Activated CD8-positive, alpha-beta T cell treated with anti-CD3 and anti-CD28 coated beads for 36 hours (primary cell): ENCODE results near the gene CFAP410. TPM values are rescaled to one million over a fixed set of nuclear protein-coding genes. Genes with fewer than 3 reads are reported as not detected.

Experiments used
- ATAC-seq: fragments of 200-7000 bp; cut with Tn5 transposase; one replicate; pipeline ENCODE4 v1.10.0; 2021; ENCODE audit warnings: mild to moderate bottlenecking, moderate library complexity
- CTCF ChIA-PET: fragments of 350-600 bp; sonication (Branson Sonifier 250); formaldehyde crosslinking; loops from one replicate; lab custom pipeline; 2021; ENCODE audit warnings: antibody characterized with exemption; lab: Charles Lee
- POLR2A ChIA-PET: fragments of 350-600 bp; sonication (Branson Sonifier 250); formaldehyde crosslinking; loops from one replicate; lab custom pipeline; 2021; ENCODE audit warnings: antibody characterized with exemption; lab: Charles Lee
- DNase-seq: peaks from one replicate; pipeline ENCODE4 v3.0.0-alpha.2; 2020
- H3K27ac Mint-ChIP-seq: one replicate; pipeline ENCODE4 v1.8.0; 2021; ENCODE audit warnings: mild to moderate bottlenecking, mixed read lengths
- H3K27me3 Mint-ChIP-seq: one replicate; pipeline ENCODE4 v1.8.0; 2021; ENCODE audit warnings: mixed read lengths
- H3K36me3 Mint-ChIP-seq: one replicate; pipeline ENCODE4 v1.8.0; 2021; ENCODE audit warnings: low read depth, mixed read lengths
- H3K4me1 Mint-ChIP-seq: one replicate; pipeline ENCODE4 v1.8.0; 2021; ENCODE audit warnings: low read depth, mixed read lengths
- H3K4me3 Mint-ChIP-seq: one replicate; pipeline ENCODE4 v1.8.0; 2021; ENCODE audit warnings: mild to moderate bottlenecking, moderate library complexity, mixed read lengths
- H3K9me3 Mint-ChIP-seq: one replicate; pipeline ENCODE4 v1.8.0; 2021; ENCODE audit warnings: mixed read lengths
- intact Hi-C: fragments of 100-400 bp; cut with micrococcal nuclease; formaldehyde crosslinking; loops from one replicate; pipeline ENCODE4 v1.10.0; 2022
- total RNA-seq, 2 experiments: library from RNA; stranded (reverse); gene quantifications; one replicate each; pipeline ENCODE4 v1.2.3, GENCODE V29; 2021
- TF ChIP-seq, protein P1 (sequence below): fragments of 200-600 bp; IDR thresholded peaks from one replicate; pipeline ENCODE4 v1.8.0; 2022; ENCODE audit warnings: antibody characterized with exemption, mild to moderate bottlenecking

The CFAP410 gene
- total RNA-seq, 2 experiments from 2014 or later: 17.2 TPM

DNA sequence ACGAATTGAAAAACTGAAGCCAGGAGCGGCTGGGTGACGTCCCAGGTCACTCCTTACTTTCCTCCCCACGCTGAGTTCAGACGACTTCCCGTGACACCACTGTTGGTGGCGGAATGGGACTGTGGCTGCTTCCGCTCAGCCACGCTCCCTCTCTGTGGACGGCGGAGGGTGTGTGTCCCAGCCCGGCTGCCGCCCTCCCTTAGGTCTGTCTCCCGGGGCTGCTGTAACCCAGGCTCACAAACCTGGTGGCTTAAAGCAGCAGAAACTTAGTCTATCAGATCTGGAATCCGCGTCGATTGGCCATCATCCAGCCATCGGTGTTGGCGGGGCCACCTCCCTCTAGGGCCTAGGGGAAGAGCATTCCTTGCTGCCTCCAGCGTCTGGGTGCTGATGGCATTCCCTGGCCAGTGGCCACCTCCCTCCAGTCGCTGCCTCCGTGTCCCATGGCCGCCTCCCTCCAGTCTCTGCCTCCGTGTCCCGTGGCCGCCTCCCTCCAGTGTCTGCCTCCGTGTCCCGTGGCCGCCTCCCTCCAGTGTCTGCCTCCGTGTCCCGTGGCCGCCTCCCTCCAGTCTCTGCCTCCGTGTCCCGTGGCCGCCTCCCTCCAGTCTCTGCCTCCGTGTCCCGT is 31.7 kb upstream of the CFAP410 start:
- H3K36me3 Mint-ChIP-seq: peaks cover 2% of the 10 kb centered on the region
- no peaks in the 10 kb centered on the region for H3K27me3 Mint-ChIP-seq
- ChIA-PET CTCF (no interaction called here), POLR2A (no interaction called here)
- ATAC-seq (no peak), DNase-seq (no peak)
- TF ChIP-seq, protein P1, sequence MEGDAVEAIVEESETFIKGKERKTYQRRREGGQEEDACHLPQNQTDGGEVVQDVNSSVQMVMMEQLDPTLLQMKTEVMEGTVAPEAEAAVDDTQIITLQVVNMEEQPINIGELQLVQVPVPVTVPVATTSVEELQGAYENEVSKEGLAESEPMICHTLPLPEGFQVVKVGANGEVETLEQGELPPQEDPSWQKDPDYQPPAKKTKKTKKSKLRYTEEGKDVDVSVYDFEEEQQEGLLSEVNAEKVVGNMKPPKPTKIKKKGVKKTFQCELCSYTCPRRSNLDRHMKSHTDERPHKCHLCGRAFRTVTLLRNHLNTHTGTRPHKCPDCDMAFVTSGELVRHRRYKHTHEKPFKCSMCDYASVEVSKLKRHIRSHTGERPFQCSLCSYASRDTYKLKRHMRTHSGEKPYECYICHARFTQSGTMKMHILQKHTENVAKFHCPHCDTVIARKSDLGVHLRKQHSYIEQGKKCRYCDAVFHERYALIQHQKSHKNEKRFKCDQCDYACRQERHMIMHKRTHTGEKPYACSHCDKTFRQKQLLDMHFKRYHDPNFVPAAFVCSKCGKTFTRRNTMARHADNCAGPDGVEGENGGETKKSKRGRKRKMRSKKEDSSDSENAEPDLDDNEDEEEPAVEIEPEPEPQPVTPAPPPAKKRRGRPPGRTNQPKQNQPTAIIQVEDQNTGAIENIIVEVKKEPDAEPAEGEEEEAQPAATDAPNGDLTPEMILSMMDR: no peak
- H3K4me1 Mint-ChIP-seq: peaks cover 12% of the 10 kb centered on the region
- no peaks in the 10 kb centered on the region for H3K9me3 Mint-ChIP-seq
- intact Hi-C loops: no loop called here
- no peak overlapping the region for H3K27ac Mint-ChIP-seq
- H3K4me3 Mint-ChIP-seq: no peak overlapping the region

DNA sequence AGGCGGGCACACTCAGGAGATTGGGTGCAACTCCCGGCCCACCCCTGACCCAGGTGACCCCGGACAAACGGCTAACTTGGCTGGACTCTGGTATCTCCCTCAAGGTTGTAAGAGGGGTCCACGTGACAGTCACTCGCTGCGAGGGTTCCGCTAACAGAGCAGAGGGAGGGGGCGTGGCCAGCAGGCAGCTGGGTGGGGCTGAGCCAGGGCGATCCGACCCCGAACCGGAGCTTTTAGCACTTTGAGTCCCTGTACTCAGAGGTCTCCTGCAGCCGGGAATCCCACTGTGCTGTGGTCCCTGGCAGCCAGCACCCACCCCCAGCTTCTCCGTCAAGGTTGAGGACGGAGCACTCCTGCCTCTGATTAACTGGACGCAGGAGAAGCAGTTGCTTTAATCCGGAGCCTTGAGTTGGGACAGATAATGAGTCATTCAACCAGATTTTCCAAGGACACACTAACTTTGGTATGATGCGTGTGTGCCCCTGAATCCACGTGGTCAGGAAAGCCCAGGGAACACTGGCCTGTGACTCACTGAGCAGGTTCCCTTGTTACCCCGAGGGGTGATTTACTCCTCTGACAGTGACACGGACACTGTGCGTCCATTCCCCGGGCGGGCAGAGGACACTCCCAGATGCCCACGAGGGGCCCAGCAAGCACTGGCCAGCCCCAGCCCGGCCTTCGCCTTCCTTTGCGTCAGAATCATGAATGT is 31.0 kb upstream of the CFAP410 start:
- ChIA-PET POLR2A (no interaction called here), CTCF (no interaction called here)
- TF ChIP-seq, protein P1: no peak
- Mint-ChIP-seq H3K27me3 (no peaks in the 10 kb centered on the region), H3K9me3 (no peaks in the 10 kb centered on the region), H3K36me3 (peaks cover 2% of the 10 kb centered on the region), H3K27ac (no peak overlapping the region), H3K4me3 (no peak overlapping the region), H3K4me1 (peaks cover 5% of the 10 kb centered on the region)
- ATAC-seq (no peak), DNase-seq (no peak)
- intact Hi-C loops: no loop called here

DNA sequence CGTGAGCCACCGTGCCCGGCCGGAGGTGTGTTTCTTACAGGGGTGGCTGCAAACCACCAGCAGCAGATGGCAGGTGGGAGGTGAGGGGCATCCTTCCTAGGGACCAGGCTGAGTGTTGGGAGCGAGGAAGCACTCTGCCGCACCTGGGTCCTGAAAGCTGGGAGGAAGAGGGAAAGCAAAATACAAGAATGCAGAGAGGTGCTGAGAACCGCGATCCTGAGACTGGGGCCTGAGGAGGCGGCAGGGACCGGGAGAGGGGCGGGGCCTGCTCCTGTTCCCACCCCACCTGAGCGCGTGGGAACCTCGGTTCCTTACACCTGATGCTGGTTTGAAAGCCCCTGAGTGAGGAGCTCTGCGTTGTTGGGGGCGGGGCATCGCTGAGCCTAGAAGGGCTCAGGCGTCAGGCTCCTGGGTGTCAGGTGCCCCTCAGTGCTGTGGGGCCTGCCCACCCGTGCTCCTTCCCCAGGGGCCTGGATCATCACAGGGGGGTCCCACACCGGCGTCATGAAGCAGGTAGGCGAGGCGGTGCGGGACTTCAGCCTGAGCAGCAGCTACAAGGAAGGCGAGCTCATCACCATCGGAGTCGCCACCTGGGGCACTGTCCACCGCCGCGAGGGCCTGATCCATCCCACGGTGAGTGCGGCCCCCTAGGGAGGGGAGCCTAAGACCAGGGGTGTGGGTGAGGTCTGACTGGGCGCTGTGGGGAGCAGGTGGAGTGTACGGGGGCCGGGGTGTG is 29.7 kb upstream of the CFAP410 start:
- no peaks in the 10 kb centered on the region for H3K9me3 Mint-ChIP-seq
- H3K36me3 Mint-ChIP-seq: no peaks in the 10 kb centered on the region
- no peaks in the 10 kb centered on the region for H3K4me1 Mint-ChIP-seq
- ATAC-seq (no peak), DNase-seq (no peak)
- CTCF ChIA-PET: no interaction called here
- no peak overlapping the region for H3K27ac Mint-ChIP-seq
- intact Hi-C loops: no loop called here
- no peaks in the 10 kb centered on the region for H3K27me3 Mint-ChIP-seq
- POLR2A ChIA-PET: no interaction called here
- no peak overlapping the region for H3K4me3 Mint-ChIP-seq
- TF ChIP-seq, protein P1: no peak

DNA sequence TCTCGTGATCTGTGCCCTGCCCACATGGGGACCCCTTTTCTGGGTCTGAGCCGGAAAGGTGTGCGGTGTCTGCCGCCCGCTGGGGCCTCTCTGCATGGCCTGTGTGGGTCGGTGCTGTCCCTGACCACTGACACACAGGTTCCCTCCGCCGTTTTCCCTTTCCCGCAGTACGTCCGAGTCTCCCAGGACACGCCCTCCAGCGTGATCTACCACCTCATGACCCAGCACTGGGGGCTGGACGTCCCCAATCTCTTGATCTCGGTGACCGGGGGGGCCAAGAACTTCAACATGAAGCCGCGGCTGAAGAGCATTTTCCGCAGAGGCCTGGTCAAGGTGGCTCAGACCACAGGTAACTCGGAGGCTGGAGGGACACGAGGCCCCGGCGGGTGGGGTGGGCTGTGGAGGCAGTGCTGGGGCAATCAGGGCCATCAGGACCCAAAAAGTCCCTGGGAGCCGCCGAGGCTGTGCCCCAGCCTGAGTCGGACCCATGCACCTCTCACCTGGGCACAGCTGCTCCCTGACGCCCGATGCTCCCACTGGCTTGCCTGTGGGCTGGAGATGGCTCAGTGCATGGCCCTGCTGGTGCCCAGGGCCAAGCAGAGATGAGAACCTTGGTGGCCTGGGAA is 27.5 kb upstream of the CFAP410 start:
- Mint-ChIP-seq H3K36me3 (no peaks in the 10 kb centered on the region), H3K9me3 (peaks cover 8% of the 10 kb centered on the region), H3K27me3 (no peaks in the 10 kb centered on the region), H3K4me1 (no peaks in the 10 kb centered on the region), H3K27ac (no peak overlapping the region), H3K4me3 (no peak overlapping the region)
- TF ChIP-seq, protein P1: no peak
- ChIA-PET POLR2A (no interaction called here), CTCF (no interaction called here)
- no peak for ATAC-seq
- intact Hi-C loops: no loop called here
- no peak for DNase-seq
